HL-60 (cell line): ENCODE results near the gene NEK9.
A peak's percentile ranks its signal among the peaks of the same experiment; 100 is the strongest.
"Not testable (repeated sequence)": the region's sequence is repeated elsewhere in the genome, so short reads cannot be mapped to it uniquely, and the experiment has no call there.

Experiments used
- DNase-seq, 2 experiments: peaks; one replicate each; pipeline ENCODE4 v3.0.0-alpha.2; 2010 to 2020; ENCODE audit warnings: low read depth in 1 of 2, low spot score in 1 of 2
- H3K27ac ChIP-seq: fragments of 250-450 bp; sonication (Bioruptor Pico); replicated peaks from 2 replicates; pipeline ENCODE4 v1.5.1; 2020; ENCODE audit warnings: mild to moderate bottlenecking, moderate library complexity
- H3K27me3 ChIP-seq: fragments of 250-450 bp; sonication (Bioruptor Pico); 2 replicates; pipeline ENCODE4 v1.5.1; 2021; ENCODE audit warnings: mild to moderate bottlenecking, moderate library complexity; ENCODE audit not compliant: insufficient read depth, poor library complexity, severe bottlenecking
- H3K4me3 ChIP-seq: replicated peaks from 2 replicates; pipeline ENCODE4 v1.5.1; 2011; ENCODE audit warnings: mild to moderate bottlenecking, control low read depth, low read length; ENCODE audit not compliant: insufficient read depth
- GABPA ChIP-seq: IDR thresholded peaks from 2 replicates; pipeline ENCODE4 v1.6.1; 2012; ENCODE audit warnings: low read depth
- POLR2AphosphoS5 ChIP-seq: IDR thresholded peaks from 2 replicates; pipeline ENCODE4 v1.6.1; 2012; ENCODE audit warnings: low read depth
- SPI1 ChIP-seq: IDR thresholded peaks from 2 replicates; pipeline ENCODE4 v1.6.1; 2012; ENCODE audit warnings: low read depth, mild to moderate bottlenecking, borderline replicate concordance
- TF ChIP-seq, protein P1 (sequence below): IDR thresholded peaks from one replicate; pipeline ENCODE4 v1.5.1; 2011; ENCODE audit warnings: low read length, control low read depth, inconsistent platforms; ENCODE audit not compliant: insufficient read depth
- TF ChIP-seq, protein P2 (sequence below): IDR thresholded peaks from 2 replicates; pipeline ENCODE4 v1.6.1; 2012; ENCODE audit warnings: low read depth; ENCODE audit not compliant: insufficient replicate concordance

The NEK9 gene

DNA sequence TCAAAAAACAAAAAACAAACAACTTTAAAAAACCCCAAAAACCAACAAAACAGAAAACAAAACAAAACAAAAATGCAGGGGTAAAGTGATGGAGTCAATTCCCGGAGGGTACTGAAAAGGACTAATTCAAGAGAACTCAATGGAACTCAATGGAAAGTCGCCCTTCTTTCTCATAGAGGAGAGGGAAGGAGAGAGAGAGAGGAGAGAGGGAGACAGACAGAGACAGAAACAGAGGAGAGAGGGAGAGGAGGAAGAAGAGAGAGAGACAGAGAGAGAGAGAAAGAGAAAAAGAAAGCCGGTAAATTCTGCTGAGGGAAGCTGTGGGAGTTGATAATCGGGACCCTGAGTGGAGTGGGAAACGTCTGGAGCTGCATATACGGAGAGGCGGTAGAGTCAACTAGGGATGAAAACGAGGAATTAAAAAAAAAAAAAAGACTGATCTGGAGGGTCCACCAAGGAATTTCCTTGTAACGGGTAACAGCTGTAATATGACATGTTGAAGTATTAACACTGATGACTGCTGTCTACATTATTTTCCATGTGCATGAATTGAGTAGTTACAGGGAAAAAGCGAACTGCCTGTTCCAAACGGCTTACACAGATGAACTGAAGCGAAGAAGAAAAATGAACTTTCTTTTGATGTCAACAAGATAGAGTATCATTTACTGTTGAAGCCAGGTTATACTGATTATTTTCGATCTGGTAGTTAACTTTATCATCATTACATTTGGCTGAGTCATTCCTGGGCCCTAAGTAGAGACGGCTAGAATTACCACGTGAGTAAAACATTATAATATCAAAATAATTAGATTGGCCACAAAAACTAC, 58.3 kb downstream of the NEK9 start:
- peak overlapping the region; percentile 54 for H3K27ac ChIP-seq
- H3K4me3 ChIP-seq = peak overlapping the region; percentile 40
- no peaks in the 10 kb centered on the region for H3K27me3 ChIP-seq
- TF ChIP-seq, protein P1, sequence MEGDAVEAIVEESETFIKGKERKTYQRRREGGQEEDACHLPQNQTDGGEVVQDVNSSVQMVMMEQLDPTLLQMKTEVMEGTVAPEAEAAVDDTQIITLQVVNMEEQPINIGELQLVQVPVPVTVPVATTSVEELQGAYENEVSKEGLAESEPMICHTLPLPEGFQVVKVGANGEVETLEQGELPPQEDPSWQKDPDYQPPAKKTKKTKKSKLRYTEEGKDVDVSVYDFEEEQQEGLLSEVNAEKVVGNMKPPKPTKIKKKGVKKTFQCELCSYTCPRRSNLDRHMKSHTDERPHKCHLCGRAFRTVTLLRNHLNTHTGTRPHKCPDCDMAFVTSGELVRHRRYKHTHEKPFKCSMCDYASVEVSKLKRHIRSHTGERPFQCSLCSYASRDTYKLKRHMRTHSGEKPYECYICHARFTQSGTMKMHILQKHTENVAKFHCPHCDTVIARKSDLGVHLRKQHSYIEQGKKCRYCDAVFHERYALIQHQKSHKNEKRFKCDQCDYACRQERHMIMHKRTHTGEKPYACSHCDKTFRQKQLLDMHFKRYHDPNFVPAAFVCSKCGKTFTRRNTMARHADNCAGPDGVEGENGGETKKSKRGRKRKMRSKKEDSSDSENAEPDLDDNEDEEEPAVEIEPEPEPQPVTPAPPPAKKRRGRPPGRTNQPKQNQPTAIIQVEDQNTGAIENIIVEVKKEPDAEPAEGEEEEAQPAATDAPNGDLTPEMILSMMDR = no peak
- TF ChIP-seq GABPA (no peak), SPI1 (no peak), POLR2AphosphoS5 (no peak)
- TF ChIP-seq, protein P2, sequence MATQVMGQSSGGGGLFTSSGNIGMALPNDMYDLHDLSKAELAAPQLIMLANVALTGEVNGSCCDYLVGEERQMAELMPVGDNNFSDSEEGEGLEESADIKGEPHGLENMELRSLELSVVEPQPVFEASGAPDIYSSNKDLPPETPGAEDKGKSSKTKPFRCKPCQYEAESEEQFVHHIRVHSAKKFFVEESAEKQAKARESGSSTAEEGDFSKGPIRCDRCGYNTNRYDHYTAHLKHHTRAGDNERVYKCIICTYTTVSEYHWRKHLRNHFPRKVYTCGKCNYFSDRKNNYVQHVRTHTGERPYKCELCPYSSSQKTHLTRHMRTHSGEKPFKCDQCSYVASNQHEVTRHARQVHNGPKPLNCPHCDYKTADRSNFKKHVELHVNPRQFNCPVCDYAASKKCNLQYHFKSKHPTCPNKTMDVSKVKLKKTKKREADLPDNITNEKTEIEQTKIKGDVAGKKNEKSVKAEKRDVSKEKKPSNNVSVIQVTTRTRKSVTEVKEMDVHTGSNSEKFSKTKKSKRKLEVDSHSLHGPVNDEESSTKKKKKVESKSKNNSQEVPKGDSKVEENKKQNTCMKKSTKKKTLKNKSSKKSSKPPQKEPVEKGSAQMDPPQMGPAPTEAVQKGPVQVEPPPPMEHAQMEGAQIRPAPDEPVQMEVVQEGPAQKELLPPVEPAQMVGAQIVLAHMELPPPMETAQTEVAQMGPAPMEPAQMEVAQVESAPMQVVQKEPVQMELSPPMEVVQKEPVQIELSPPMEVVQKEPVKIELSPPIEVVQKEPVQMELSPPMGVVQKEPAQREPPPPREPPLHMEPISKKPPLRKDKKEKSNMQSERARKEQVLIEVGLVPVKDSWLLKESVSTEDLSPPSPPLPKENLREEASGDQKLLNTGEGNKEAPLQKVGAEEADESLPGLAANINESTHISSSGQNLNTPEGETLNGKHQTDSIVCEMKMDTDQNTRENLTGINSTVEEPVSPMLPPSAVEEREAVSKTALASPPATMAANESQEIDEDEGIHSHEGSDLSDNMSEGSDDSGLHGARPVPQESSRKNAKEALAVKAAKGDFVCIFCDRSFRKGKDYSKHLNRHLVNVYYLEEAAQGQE = no peak
- DNase-seq = no peak

DNA sequence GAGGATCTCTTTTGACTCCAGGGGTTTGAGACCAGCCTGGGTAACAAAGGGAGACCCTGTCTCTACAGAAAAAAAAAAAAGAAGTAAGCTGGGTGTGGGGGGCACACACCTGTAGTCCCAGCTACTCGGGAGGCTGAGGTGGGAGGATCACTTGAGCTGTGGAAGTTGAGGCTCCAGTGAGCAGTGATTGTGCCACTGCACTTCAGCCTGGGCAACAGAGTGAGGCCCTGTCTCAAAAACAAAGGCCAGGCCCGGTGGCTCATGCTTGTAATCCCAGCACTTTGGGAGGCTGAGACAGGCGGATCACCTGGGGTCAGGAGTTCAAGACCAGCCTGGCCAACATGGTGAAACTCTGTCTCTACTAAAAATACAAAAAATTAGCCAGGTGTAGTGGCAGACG, 59.1 kb downstream of the NEK9 start:
- H3K27me3 ChIP-seq, H3K4me3 ChIP-seq, DNase-seq, H3K27ac ChIP-seq: not testable (repeated sequence)

DNA sequence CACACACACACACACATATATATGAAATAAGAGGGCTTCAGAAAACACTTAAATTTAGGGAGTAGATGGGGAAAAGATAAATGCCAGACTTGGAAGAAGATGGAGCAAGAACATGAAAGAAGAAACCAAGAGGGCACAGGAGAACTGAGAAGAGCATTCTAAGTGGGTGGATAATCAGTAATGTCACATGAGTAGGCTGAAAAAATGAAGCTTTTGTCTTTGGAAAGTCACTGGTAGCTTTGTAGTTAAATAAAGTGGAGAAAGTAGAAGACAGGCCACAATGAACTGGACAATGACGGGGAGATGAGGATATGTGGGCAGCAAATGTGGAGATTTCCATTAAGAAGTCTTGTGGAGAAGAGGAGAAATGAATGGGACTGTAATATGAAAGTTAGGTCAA, 59.6 kb downstream of the NEK9 start:
- H3K27ac ChIP-seq = no peak overlapping the region
- H3K4me3 ChIP-seq = no peak overlapping the region
- DNase-seq = no peak
- TF ChIP-seq POLR2AphosphoS5 (no peak), SPI1 (no peak), GABPA (no peak)
- TF ChIP-seq, protein P1 = no peak
- TF ChIP-seq, protein P2 = no peak
- no peaks in the 10 kb centered on the region for H3K27me3 ChIP-seq

DNA sequence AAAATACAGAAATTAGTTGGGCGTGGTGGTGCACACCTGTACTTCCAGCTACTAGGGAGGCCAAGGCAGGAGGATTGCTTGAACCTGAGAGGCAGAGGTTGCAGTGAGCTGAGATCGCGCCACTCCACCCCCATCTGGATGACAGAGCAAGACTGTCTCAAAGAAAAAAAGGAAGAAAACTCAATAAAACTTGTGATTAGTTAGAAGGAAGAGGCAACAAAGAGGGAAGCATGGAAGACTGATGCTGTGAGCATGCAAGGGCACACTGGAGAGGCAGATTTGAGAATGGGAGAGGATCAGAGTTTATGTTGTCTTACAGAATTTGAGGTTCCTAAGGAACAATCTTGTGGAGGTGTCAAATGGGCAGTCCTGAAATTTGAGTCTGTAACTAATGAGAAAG, 60.2 kb downstream of the NEK9 start:
- no peaks in the 10 kb centered on the region for H3K27me3 ChIP-seq
- DNase-seq = no peak
- no peak overlapping the region for H3K4me3 ChIP-seq
- TF ChIP-seq, protein P1 = no peak
- TF ChIP-seq GABPA = no peak
- no peak for TF ChIP-seq POLR2AphosphoS5
- no peak for TF ChIP-seq SPI1
- TF ChIP-seq, protein P2 = no peak
- H3K27ac ChIP-seq = no peak overlapping the region
